ENCODE measurements around the gene LARP6.

DNA sequence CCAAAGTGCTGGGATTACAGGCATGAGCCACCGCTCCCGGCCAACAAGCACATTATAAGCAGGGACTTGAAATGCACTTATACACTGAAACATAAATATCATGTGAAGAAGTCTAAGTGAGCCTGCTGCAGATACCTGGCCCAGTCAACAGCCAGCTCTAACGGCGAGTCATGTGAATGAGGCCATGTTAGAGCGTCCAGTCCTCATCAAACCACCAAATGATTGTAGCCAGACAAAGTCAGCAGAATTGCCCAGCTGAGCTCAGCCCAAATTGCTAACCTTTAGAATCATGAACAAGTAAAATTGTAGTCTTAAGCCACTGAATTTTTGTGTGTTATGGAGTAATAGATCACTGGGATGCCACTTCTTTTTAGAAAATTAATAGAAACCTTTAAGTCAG lies 52.8 kb downstream of the LARP6 start:
- TF ChIP-seq, protein P1, sequence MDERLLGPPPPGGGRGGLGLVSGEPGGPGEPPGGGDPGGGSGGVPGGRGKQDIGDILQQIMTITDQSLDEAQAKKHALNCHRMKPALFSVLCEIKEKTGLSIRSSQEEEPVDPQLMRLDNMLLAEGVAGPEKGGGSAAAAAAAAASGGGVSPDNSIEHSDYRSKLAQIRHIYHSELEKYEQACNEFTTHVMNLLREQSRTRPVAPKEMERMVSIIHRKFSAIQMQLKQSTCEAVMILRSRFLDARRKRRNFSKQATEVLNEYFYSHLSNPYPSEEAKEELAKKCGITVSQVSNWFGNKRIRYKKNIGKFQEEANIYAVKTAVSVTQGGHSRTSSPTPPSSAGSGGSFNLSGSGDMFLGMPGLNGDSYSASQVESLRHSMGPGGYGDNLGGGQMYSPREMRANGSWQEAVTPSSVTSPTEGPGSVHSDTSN (CRISPR knock-in tag; IDR thresholded peaks at IDR 0.05) = no peak
- TF ChIP-seq NFRKB (IDR thresholded peaks at IDR 0.05) (no peak), EZH2 (conservative IDR thresholded peaks at IDR 0.05; ENCODE audit: low read depth, low read length) (no peak), TAF1 (CRISPR knock-in tag; IDR thresholded peaks at IDR 0.05) (no peak), STAG1 (CRISPR knock-in tag; IDR thresholded peaks at IDR 0.05) (no peak), POLR2A (IDR thresholded peaks at IDR 0.05; ENCODE audit: insufficient read depth in 1 of 2, low read depth in 2 of 2, low read length in 2 of 2) (no peak), ZSCAN21 (CRISPR knock-in tag; IDR thresholded peaks at IDR 0.05; ENCODE audit: borderline replicate concordance) (no peak), ZBTB10 (CRISPR knock-in tag; IDR thresholded peaks at IDR 0.05; ENCODE audit: borderline replicate concordance) (no peak), RFXAP (CRISPR knock-in tag; IDR thresholded peaks at IDR 0.05; ENCODE audit: borderline replicate concordance) (no peak)
- TF ChIP-seq, protein P2, sequence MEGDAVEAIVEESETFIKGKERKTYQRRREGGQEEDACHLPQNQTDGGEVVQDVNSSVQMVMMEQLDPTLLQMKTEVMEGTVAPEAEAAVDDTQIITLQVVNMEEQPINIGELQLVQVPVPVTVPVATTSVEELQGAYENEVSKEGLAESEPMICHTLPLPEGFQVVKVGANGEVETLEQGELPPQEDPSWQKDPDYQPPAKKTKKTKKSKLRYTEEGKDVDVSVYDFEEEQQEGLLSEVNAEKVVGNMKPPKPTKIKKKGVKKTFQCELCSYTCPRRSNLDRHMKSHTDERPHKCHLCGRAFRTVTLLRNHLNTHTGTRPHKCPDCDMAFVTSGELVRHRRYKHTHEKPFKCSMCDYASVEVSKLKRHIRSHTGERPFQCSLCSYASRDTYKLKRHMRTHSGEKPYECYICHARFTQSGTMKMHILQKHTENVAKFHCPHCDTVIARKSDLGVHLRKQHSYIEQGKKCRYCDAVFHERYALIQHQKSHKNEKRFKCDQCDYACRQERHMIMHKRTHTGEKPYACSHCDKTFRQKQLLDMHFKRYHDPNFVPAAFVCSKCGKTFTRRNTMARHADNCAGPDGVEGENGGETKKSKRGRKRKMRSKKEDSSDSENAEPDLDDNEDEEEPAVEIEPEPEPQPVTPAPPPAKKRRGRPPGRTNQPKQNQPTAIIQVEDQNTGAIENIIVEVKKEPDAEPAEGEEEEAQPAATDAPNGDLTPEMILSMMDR (CRISPR knock-in tag; IDR thresholded peaks at IDR 0.05) = no peak
- TF ChIP-seq, protein P3, sequence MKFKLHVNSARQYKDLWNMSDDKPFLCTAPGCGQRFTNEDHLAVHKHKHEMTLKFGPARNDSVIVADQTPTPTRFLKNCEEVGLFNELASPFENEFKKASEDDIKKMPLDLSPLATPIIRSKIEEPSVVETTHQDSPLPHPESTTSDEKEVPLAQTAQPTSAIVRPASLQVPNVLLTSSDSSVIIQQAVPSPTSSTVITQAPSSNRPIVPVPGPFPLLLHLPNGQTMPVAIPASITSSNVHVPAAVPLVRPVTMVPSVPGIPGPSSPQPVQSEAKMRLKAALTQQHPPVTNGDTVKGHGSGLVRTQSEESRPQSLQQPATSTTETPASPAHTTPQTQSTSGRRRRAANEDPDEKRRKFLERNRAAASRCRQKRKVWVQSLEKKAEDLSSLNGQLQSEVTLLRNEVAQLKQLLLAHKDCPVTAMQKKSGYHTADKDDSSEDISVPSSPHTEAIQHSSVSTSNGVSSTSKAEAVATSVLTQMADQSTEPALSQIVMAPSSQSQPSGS (CRISPR knock-in tag; IDR thresholded peaks at IDR 0.05) = no peak
